ENCODE data around the gene POLR1D.

The POLR1D gene, protein sequence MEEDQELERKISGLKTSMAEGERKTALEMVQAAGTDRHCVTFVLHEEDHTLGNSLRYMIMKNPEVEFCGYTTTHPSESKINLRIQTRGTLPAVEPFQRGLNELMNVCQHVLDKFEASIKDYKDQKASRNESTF

DNA sequence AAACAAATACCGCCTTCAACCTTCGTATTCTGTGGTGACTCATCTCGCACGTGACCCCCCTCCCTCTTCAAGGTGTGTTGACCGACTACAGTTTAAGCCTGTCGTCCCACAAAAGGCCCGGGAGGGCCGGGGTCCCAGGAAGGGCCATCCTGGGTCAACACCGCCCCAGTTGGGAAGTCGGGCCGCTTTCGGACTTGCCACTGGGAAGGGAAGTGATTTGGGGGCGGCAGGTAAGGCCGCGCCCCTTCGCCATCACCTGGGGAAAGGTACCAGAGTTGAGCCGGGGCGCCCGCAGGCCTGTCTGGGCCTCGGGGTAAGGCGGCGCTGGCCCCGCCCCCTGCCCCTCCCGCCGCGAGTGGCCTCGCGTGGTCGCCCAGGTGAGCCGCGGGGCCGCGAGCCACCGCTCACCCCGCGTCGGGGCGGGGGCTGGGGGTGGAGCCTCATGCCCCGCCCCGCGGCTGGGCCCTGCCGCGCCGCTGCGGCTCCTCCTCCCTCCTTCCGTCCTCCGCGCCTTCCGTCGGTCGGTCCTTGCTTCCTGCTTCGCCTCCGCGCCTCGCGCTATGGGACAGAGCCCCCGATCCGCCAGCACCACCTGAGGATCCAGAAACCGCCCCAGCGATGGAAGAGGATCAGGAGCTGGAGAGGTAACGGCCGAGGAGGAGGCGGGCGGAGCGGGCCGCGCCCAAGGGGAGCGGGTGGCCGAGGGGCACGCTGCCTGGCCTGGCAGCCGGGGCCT lies at the start of gene POLR1D:
POLR1D (plus strand) TSS at position 527 of the 736 bp plus-strand sequence; CDS start at position 619, 92 bp downstream.
- no peak for DNase-seq (ENCODE audit: low read depth in 2 of 2)

DNA sequence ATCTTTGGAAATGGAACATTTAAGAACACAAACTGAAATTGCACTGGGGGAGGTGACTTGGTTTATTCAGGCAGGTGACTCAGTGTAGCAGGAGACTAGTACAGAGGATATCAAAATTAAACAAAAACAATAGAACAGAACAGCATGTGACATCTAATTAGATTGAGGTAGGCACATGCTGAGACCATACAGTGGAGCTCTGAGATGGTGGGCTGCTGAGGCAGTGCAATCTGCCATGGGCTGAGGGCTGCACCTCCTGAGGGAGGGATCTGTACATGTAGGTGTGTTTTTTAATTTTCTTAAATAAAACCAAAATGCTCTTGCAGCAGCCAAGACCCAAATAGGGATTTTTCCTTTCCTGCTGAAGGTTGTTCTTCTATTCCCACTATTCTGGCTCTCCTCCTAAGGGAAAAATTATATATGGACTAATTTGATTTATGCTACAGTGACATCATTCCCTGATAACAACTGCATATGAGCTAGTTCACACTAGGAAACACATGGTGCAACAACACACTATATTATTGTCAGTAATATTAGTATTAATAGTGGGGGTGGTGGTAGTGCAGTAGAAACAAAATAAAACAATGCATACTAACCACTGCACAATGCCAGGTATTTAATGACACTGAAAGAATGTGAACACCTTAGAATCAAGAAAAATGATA lies 49.3 kb upstream of the POLR1D start:
- no peak for DNase-seq (ENCODE audit: low read depth in 2 of 2)

DNA sequence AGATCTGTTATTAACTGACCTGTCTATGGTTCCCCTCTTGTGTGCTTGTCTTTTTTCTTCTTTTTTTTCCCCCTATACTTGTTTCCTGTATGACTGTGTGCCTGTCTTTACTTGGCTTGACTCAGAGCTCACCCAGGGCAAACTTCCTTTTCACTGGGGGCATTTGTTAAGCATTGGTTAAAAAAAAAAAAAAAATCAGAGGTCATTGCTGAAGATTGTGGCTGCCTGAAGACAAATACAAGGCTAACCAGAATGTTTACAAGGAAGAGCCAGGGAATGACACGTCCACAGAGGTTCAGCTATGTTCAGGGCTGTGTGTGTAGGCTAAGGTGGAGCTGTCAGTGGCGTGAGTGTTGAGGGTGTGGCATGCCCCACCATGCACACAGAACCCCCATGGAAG lies 48.4 kb upstream of the POLR1D start:
- no peak for DNase-seq (ENCODE audit: low read depth in 2 of 2)

DNA sequence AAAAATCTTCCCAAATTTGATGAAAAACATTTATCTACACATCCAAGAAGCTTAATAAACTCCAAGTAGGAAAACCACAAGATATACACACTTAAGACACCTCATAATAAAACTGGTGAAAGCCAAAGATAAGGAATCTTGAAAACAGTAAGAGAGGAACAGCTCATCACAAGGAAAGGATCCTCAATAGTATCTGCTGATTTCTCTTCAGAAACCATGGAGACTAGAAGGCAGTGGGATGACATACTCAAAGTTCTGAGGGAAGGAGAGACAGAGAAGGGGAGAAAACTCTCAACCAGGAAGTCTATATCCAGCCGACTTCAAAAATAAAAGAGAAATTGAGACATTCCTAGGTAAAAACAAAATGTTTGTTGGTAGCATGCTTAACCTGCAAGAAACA lies 47.0 kb upstream of the POLR1D start:
- DNase-seq (ENCODE audit: low read depth in 2 of 2), result no peak

DNA sequence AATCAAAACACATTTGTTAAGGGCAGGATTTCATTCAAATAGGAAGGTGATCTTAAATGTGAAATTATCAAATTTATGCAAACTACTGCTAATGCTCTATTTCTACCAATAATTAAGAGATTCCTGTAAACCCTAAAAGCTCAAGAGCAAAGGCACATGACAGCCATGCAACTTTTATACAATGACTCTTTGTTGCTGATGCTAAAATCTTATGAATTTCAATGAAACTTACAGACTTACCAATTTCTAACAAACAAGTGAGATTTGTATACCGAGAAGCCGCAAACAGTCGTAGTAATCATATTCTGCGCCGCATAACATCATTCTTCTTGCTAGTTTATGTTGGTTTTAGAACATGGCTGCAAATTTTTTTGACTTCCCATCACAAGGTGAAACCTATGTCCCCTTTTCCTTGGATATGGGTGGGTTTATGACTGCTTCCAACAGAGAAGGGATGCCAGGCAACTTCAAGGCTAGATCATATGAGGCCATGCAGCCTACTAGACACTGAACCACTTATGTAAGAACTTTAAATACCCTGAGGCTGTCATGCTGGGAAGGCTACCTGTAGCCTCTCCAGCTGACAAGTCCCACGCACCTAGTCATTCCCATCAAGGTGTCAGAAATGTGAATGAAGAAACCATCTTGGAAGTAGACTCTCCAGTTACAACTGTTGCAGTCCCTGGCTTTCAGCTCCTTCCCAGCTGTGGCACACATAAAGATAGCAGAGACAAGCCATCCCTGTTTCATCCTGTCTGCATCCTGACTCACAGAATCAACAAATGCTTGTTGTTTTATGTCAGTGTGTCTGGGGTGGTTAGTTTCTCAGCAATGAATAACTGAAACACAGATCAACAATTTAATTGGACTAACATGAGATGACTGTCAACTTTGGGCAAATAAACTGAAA lies 43.3 kb upstream of the POLR1D start:
- no peak for DNase-seq (ENCODE audit: low read depth in 2 of 2)

DNA sequence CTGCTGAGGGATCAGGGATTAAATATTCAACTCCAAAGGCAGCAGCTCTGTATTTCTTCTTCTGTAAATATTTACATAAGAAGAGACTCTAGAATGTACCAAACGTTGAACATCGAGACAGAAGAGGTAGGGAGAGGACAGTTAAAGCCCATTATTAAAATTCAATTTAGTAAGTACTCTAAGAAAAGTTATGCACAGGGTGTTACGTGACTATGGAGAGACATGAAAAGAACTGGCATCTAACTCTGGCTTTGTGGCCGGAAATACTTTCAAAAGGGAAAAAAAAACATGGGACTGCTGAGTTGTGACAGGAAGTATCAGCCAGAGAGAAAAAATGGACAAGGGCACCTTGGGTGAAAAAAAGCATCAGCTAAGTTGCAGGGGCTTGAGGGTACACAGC lies 38.0 kb upstream of the POLR1D start:
- no peak for DNase-seq (ENCODE audit: low read depth in 2 of 2)

DNA sequence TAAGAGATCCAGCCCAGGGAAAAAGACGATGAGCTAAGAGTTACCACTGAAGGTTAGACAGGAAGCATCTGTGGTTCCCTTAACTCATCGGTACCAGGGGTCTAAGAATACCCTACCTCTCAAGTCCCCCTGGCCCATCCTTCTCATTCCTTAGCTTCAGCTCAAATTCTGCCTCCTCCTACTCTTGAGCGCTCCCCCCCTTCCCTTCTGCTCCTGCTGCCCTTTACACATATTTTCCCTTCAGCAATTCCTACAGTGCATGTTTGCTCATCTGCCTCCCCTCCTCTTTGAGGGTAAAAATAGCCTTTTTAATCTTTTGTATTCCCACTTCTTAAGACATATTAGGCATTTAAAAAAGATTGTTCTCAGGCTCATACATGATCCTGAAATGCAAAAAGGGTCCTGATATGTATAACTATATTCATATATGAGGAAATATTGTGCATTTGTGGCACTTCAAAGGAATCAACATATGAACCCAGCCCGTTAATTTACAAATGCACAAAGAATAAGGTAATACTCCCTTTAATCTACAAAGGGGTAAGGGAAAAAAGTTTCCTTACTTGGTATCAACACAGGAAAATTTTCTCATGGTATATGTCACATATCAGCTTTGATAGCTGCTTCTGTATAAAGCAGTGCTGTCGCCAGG lies 34.5 kb upstream of the POLR1D start:
- DNase-seq (ENCODE audit: low read depth in 2 of 2), result no peak

DNA sequence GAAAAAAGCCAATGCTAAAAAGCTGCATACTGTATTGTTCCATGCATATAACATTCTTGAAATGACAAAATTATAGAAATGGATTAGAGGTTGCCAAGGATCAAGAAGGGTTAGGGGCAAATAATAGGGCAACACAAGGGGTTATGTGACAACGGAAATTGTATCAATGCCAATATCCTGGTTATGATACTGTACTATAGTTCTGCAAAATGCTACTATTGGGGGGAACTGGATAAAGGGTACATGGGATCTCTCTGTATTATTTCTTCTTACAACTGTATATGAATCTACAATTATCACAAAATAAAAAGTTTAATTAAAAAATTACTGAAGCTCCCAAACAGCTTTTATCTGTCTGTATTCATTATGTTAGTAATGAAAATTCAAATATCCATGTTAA lies 33.3 kb upstream of the POLR1D start:
- DNase-seq (ENCODE audit: low read depth in 2 of 2), result no peak

DNA sequence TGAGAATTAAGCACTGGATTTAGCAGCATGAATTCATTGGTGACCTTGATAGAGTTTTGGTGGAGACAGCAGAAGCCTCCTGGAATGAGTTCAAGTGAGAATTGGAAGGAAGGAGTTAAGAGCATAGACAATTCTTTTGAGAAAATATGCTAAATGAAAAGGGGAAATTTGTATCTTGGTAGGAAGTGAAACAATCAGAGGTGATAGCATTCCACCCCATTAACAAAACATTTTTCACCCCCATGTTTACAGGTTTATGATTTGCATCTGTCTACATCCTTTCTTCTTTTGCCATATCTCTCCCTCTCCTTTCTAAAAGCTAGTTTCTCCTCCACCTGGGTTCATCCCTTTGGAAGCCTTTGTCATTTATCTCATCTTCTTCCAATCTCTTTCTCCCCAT lies 28.8 kb upstream of the POLR1D start:
- DNase-seq (ENCODE audit: low read depth in 2 of 2), result no peak

DNA sequence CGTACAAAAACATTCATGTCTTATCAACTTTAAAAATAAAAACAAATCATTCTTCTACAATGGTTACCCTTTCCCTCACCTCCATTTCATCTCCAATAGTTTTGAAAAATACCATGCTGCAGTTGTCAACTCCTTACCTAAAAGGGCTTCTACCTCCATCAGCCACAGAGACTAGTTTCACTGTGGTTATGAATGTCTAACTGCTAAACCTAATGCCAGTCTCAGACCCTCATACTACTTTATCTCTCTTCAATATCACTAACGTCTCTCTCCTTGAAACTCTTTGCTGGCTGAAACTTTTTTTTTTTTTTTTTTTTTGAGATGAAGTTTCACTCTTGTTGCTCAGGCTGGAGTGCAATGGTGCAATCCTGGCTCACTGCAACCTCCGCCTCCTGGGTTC lies 28.4 kb upstream of the POLR1D start:
- no peak for DNase-seq (ENCODE audit: low read depth in 2 of 2)

DNA sequence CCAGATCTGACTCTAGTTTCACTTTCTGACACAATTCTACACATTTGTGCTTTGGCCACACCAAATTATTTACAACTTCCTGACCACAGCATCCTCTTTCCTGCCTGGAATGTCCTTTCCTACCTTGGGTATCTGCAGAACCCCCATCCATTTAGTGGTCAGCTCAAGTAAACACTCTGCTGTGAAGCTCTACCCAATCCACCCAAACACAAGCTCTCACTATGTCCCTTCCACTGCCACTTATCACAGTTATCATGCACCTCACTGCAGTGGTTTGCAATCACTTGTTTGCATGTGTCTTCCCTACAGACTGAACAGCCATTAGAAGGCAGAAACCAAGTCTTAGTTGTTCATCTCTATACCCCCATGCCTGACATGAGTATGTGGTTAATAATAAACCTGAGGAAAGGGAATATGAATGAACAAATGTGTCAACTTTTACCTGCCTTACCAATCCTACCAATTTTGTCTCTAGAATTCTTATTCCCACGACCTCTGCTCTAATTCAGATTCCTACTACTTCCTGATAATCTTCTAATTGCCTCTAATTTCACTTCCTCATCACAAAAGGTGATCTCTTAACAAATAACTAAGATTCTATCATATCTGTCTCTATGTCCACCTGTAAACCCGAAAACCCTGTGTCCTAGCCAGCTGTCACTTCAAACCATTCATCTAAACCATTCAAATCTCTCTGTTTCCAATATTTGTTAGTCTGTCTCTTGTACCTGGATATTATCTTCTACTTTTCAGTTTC lies 26.5 kb upstream of the POLR1D start:
- no peak for DNase-seq (ENCODE audit: low read depth in 2 of 2)

DNA sequence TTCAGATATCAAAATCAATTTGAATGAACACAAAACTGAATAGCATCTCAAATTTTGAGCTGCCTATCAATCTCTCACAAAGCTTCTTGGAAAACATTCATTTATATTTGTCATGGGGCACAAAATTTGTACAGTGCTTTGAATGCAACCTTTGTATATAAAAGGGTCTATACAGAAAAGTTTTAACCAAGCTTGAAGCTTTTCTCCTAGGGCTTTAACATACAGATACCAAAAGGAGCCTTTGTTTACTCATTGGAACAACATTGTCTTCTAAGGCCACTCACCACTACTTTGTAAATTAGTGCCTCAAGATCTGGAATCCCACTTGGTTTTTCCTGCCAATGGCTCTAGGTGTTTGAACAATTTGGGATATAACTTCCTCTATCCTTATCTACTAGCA lies 22.6 kb upstream of the POLR1D start:
- DNase-seq (ENCODE audit: low read depth in 2 of 2), result no peak

DNA sequence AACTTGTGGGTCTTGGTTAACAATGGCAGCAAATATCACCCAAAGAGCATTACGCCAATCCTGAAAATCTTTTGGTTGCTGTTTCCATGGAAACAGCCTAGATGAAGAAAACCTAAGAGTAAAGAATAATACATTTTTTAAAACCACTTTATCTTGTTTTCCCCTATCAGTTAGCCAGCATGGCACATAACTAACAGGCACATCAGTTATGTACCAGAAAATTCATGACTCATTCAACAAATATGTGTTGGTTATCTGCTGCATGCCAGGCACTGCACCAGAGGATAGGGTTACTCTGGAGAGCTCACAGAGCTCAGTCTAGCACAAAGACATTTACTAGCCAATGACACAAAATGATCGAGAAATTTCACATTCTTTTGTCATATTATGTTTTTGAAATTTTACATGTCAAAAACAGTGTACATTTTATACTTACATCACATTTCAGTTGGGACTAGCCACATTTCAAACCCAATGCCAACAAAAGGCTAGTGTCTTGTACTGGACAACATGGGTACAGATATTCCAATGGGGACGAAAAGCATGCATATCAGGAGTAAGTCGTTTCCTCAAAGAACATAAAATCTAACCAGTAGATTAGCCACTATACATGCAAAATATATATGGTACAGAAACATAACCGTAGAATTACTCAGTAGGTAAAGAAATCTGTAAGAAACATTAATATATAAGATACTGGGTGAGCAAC lies 21.7 kb upstream of the POLR1D start:
- no peak for DNase-seq (ENCODE audit: low read depth in 2 of 2)

DNA sequence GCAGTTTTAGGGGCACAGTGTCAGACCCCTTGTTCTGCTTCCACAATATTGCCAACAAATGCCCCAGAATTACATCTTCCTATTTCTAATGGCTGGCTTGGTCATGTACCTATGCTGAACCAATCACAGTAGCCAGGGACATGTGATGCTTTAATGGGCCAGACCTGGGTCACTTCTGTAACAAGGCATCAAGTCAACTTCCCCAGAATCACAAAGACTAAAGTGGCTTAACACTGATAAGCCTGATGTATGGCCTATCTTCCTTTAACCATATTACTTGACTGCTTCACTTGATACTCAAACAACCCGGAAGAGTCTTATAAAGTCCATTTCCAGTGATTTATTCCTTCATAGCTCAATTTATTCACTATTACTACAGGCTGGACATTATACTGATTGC lies 21.0 kb upstream of the POLR1D start:
- DNase-seq (ENCODE audit: low read depth in 2 of 2), result no peak

DNA sequence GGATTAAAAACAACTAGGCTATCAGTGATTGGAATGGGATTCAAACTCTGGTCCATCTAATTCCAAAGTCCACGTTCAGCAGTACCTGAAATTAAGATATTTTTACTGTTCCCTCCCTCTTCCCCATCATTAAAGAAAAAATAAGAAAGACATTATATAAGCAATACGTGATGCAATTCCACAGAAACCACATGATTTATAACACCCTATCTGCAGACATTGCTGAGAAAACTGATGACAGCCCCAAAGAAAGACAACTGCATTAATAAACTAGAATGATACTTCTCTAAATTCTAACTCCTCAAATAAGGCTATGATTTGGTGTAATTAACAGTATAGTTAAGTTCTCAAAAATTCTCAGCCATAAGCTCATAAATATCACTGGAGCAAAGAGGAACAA lies 20.5 kb upstream of the POLR1D start:
- DNase-seq (ENCODE audit: low read depth in 2 of 2), result no peak

DNA sequence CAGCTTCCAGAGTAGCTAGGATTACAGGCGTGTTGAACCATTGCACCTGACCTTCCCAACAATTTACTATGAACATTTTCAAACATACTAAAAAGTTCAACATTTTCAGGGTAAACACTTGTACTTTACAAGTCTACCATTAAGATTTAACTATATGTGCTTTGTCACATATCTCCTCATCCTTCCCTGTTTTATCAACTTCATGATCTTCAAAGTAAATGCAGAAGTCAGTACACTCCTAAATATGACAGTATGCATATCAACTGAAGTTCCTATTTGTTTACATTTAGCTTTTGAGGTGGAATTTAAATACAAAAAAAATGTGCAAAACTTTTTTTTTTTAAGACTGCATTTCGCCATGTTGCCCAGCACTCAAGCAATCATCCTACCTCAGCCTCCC lies 19.9 kb upstream of the POLR1D start:
- no peak for DNase-seq (ENCODE audit: low read depth in 2 of 2)

DNA sequence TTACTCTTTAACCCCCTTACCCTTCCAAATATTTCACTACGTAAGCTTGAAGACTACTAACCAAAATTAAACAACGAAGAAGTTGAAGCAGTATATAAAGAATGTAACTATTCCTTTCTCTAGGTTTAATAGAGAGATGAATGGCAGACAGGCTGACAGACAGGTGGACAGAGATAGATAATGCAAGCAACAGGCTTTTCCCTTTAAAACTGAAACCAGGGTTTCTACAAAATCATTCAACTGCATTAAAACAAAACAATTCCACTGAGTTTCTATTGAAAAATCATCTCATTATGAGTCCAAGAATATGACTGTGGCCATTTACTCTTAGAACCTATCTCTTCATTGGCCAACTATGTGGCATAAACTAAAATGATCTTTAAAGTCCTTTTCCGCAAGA lies 16.6 kb upstream of the POLR1D start:
- no peak for DNase-seq (ENCODE audit: low read depth in 2 of 2)

DNA sequence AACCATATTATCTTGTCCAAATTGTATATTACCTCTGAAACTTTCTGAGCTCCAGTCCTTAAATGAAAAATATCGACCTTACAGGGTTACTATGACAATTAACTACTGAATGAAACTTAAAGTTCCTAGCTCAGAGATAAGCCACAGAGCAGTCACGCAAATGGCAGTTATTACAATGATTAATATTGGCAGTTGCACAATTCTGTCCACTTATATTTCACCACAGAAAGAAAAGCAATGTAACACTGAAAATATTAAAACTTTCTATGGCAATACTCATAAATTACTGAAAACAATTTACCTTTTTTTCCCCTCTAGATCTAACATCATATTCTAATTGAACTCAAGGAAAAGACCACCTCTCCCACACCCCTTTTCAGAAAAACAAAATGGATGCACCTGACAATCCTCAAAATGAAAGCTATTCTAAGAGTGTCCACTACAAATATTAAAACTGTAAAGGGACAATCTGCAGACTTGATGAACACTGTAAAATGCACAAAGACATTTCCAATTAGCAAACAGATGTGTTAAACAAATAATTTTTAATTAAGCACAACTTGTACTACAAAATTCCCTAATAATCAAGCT lies 16.0 kb upstream of the POLR1D start:
- no peak for DNase-seq (ENCODE audit: low read depth in 2 of 2)

DNA sequence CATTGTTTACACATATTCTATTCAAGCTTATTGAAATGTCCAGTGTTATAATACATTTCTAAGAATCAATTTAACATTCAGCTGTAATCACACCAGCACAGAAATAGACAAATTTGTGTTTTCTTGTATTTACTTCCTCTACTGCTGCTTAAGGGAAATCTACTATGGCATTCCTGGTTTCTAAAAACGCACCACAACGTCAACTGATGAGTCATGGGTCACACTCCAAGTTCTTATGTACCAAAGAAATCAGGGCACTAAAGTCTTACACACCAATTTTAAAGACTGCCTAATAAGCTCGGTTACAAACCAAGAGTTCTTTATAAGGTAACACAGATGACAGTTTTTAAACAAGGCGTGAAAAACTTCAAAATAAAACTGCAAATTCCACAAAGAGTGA lies 14.6 kb upstream of the POLR1D start:
- DNase-seq (ENCODE audit: low read depth in 2 of 2), result no peak

DNA sequence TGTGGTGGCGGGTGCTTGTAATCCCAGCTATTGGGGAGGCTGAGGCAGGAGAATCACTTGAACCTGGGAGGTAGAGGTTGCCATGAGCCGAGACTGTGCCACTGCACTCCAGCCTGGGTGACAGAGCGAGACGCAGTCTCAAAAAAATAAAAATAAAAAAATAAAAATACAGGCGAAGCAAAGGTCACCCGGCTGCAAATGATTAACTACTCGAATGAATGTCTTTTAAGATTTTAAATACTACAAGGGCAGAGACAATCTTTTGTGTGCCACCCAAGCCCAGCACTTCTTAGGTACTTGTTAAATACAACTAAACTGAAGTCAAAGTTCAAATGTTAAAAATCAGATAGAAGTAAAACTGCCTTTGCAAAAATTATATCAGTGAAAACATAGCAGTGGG lies 8.1 kb upstream of the POLR1D start:
- DNase-seq (ENCODE audit: low read depth in 2 of 2), result no peak
